Upper lobe of right lung (tissue), 1 donor: ENCODE data around the gene PRR14. TPM values are rescaled to one million over a fixed set of nuclear protein-coding genes. Genes with fewer than 3 reads are reported as not detected.

ENCODE experiments used
- ATAC-seq: fragments of 200-7000 bp; cut with Tn5 transposase; one replicate; pipeline ENCODE4 v1.9.1; 2020; ENCODE audit warnings: mild to moderate bottlenecking, moderate library complexity
- DNase-seq: peaks from one replicate; pipeline ENCODE4 v3.0.0-alpha.2; 2020
- H3K27ac ChIP-seq: fragments of 200-600 bp; one replicate; pipeline ENCODE4 v1.8.0; 2022
- H3K27me3 ChIP-seq: fragments of 200-600 bp; one replicate; pipeline ENCODE4 v1.8.0; 2022; ENCODE audit warnings: mild to moderate bottlenecking
- H3K36me3 ChIP-seq: fragments of 200-600 bp; one replicate; pipeline ENCODE4 v1.8.0; 2022
- H3K4me1 ChIP-seq: fragments of 200-600 bp; one replicate; pipeline ENCODE4 v1.8.0; 2022
- H3K4me3 ChIP-seq: fragments of 200-600 bp; one replicate; pipeline ENCODE4 v1.8.0; 2022; ENCODE audit warnings: mild to moderate bottlenecking
- H3K9me3 ChIP-seq: fragments of 200-600 bp; one replicate; pipeline ENCODE4 v1.8.0; 2022
- CTCF ChIP-seq: fragments of 200-600 bp; IDR thresholded peaks from one replicate; pipeline ENCODE4 v1.8.0; 2022; ENCODE audit warnings: antibody characterized with exemption
- intact Hi-C: fragments of 100-400 bp; cut with DNase I; formaldehyde crosslinking; loops from one replicate; pipeline ENCODE4 v1.11.0; 2022
- total RNA-seq: library from RNA; stranded (reverse); fragmentation: NEBNext Ultra II Directional; extraction: Animal tissue kit (Norgen Biotek cat#: 25700); gene quantifications from one replicate; pipeline ENCODE4 v1.2.1, GENCODE V29; 2021
- donor health status: DM: no; HTN: yes; CAD: no; lungs with severe emphysema.

The PRR14 gene
- total RNA-seq, 1 donor from 2014 or later: 48.2 TPM

GRCh38 chr16:30647274-30647571, 3.5 kb upstream of the PRR14 start:
- no peak for TF ChIP-seq CTCF
- H3K9me3 ChIP-seq: no peaks in the 10 kb centered on the region
- no peak for ATAC-seq
- H3K4me1 ChIP-seq: peaks cover 10% of the 10 kb centered on the region
- peaks cover 2% of the 10 kb centered on the region for H3K36me3 ChIP-seq
- intact Hi-C loops: no loop called here
- H3K27me3 ChIP-seq: no peaks in the 10 kb centered on the region
- H3K27ac ChIP-seq: no peak overlapping the region
- H3K4me3 ChIP-seq: no peak overlapping the region
- DNase-seq: no peak

- H3K4me1 ChIP-seq: peaks cover 13% of the 10 kb centered on the region
- peak overlapping the region; percentile 97 for H3K4me3 ChIP-seq
- intact Hi-C loops: no loop called here
- no peak for ATAC-seq
- peak overlapping the region; percentile 95 for H3K27ac ChIP-seq
- H3K9me3 ChIP-seq: no peaks in the 10 kb centered on the region
- DNase-seq: peak; percentile 81
- H3K36me3 ChIP-seq: peaks cover 28% of the 10 kb centered on the region
- no peak for TF ChIP-seq CTCF
- H3K27me3 ChIP-seq: no peaks in the 10 kb centered on the region
Observed at GRCh38 chr16:30649725-30650368, 913 bp upstream of the PRR14 start.

- intact Hi-C loops: no loop called here
- ATAC-seq (peak; percentile 82), DNase-seq (peak; percentile 89)
- peak overlapping the region; percentile 95 for H3K27ac ChIP-seq
- no peaks in the 10 kb centered on the region for H3K9me3 ChIP-seq
- TF ChIP-seq CTCF: peak; percentile 68
- H3K36me3 ChIP-seq: peaks cover 43% of the 10 kb centered on the region
- no peaks in the 10 kb centered on the region for H3K27me3 ChIP-seq
- peaks cover 13% of the 10 kb centered on the region for H3K4me1 ChIP-seq
- H3K4me3 ChIP-seq: peak overlapping the region; percentile 97
Observed at GRCh38 chr16:30651124-30652004, 604 bp downstream of the PRR14 start.

GRCh38 chr16:30652005-30652296, 1.2 kb downstream of the PRR14 start:
- intact Hi-C loops: no loop called here
- Histone ChIP-seq H3K4me3 (peak overlapping the region; percentile 97), H3K27me3 (no peaks in the 10 kb centered on the region), H3K27ac (peak overlapping the region; percentile 95), H3K4me1 (peaks cover 17% of the 10 kb centered on the region), H3K9me3 (no peaks in the 10 kb centered on the region), H3K36me3 (peaks cover 49% of the 10 kb centered on the region)
- TF ChIP-seq CTCF: no peak
- DNase-seq: no peak
- no peak for ATAC-seq

- no peak for TF ChIP-seq CTCF
- H3K4me3 ChIP-seq: no peak overlapping the region
- H3K27me3 ChIP-seq: no peaks in the 10 kb centered on the region
- H3K36me3 ChIP-seq: peaks cover 49% of the 10 kb centered on the region
- H3K4me1 ChIP-seq: peaks cover 23% of the 10 kb centered on the region
- no peak for ATAC-seq
- intact Hi-C loops: no loop called here
- DNase-seq: no peak
- no peaks in the 10 kb centered on the region for H3K9me3 ChIP-seq
- no peak overlapping the region for H3K27ac ChIP-seq
Observed at GRCh38 chr16:30652718-30653117, 2.0 kb downstream of the PRR14 start.
